Keratinocyte (primary cell): ENCODE measurements around the gene MEAF6. TPM values are rescaled to one million over a fixed set of nuclear protein-coding genes. Genes with fewer than 3 reads are reported as not detected.

ENCODE experiments used
- DNase-seq: peaks from one replicate; pipeline ENCODE4 v3.0.0-alpha.2; 2011; ENCODE audit warnings: low read depth, missing footprints, low spot score
- FAIRE-seq: peaks from 2 replicates; lab custom pipeline; 2011; peaks lifted over from hg19 to GRCh38; lab: Jason Lieb, UNC
- H2AFZ ChIP-seq: 2 replicates; pipeline ENCODE4 v1.6.0; 2012; ENCODE audit warnings: low read length, control low read depth, inconsistent platforms; ENCODE audit not compliant: control insufficient read depth
- H3K27ac ChIP-seq: 2 replicates; pipeline ENCODE4 v1.5.1; 2011; ENCODE audit warnings: low read length; ENCODE audit not compliant: control insufficient read depth, insufficient read depth
- H3K27me3 ChIP-seq: 3 replicates; pipeline ENCODE4 v1.6.0; 2011; ENCODE audit warnings: low read length; ENCODE audit not compliant: control insufficient read depth, insufficient read depth; ENCODE audit errors: extremely low read depth
- H3K36me3 ChIP-seq, 2 experiments: 2 replicates in 1 of 2; 3 replicates in 1 of 2; pipeline ENCODE4 v1.5.1; 2011; ENCODE audit warnings: low read length in 2 of 2, mild to moderate bottlenecking in 1 of 2; ENCODE audit not compliant: control insufficient read depth in 2 of 2, insufficient read depth in 2 of 2; ENCODE audit errors: extremely low read depth in 1 of 2
- H3K4me1 ChIP-seq: 3 replicates; pipeline ENCODE4 v1.5.1; 2011; ENCODE audit warnings: low read length; ENCODE audit not compliant: control insufficient read depth, insufficient read depth; ENCODE audit errors: extremely low read depth
- H3K4me2 ChIP-seq: 3 replicates; pipeline ENCODE4 v1.6.0; 2011; ENCODE audit warnings: low read depth, low read length; ENCODE audit not compliant: control insufficient read depth, insufficient read depth; ENCODE audit errors: extremely low read depth
- H3K4me3 ChIP-seq, 3 experiments: fragments of 200-600 bp in 1 of 3; sonication (generic) in 1 of 3; 2 replicates in 2 of 3; 3 replicates in 1 of 3; pipeline ENCODE4 v1.5.1; 2011 to 2016; ENCODE audit warnings: low read length in 3 of 3, mild to moderate bottlenecking in 3 of 3, control low read depth in 2 of 3, inconsistent platforms in 1 of 3, low read depth in 1 of 3, mixed read lengths in 1 of 3, mixed run types in 1 of 3, moderate library complexity in 1 of 3; ENCODE audit not compliant: control insufficient read depth in 2 of 3, insufficient read depth in 2 of 3; ENCODE audit errors: extremely low read depth in 1 of 3
- H3K79me2 ChIP-seq: 2 replicates; pipeline ENCODE4 v1.6.0; 2012; ENCODE audit warnings: low read length; ENCODE audit not compliant: control insufficient read depth, insufficient read depth
- H3K9ac ChIP-seq: 3 replicates; pipeline ENCODE4 v1.6.0; 2011; ENCODE audit warnings: low read length; ENCODE audit not compliant: control insufficient read depth, insufficient read depth; ENCODE audit errors: extremely low read depth
- H3K9me1 ChIP-seq: 3 replicates; pipeline ENCODE4 v1.6.0; 2011; ENCODE audit warnings: low read length; ENCODE audit not compliant: control insufficient read depth, insufficient read depth; ENCODE audit errors: extremely low read depth
- H3K9me3 ChIP-seq: 2 replicates; pipeline ENCODE4 v1.5.1; 2012; ENCODE audit warnings: low read depth, low read length; ENCODE audit not compliant: control insufficient read depth
- H4K20me1 ChIP-seq: 3 replicates; pipeline ENCODE4 v1.6.0; 2011; ENCODE audit warnings: low read length; ENCODE audit not compliant: control insufficient read depth, insufficient read depth; ENCODE audit errors: extremely low read depth
- EZH2 ChIP-seq: IDR thresholded peaks from one replicate; pipeline ENCODE4 v1.6.1; 2012; ENCODE audit warnings: inconsistent platforms, mild to moderate bottlenecking, low read length, moderate library complexity
- dilution Hi-C: fragments of 300-500 bp; cut with MboI; formaldehyde crosslinking; loops from one replicate; pipeline ENCODE4 v1.7.0; 2020; ENCODE audit warnings: low sequenced_read_pairs; ENCODE audit not compliant: extremely low pct_ligation_motif_present
- polyA plus RNA-seq, 5 experiments: library from polyadenylated mRNA; depleted of rRNA in 3 of 5; stranded (reverse) in 3 of 5; stranded (forward) in 1 of 5; unstranded in 1 of 5; fragments of >200 nt; gene quantifications; 1 replicate in 1 of 5; 2 replicates in 3 of 5; 3 replicates in 1 of 5; pipeline versions ENCODE4 v1.2.1 to v1.2.3, GENCODE V29; 2011 to 2012; ENCODE audit warnings: missing spikeins in 2 of 5, low read depth in 1 of 5, low replicate concordance in 1 of 5
- TF ChIP-seq, protein P1 (sequence below), 3 experiments: IDR thresholded peaks in 1 of 3; conservative IDR thresholded peaks in 1 of 3; optimal IDR thresholded peaks in 1 of 3; 2 replicates in 2 of 3; 3 replicates in 1 of 3; pipeline versions ENCODE3 to v1.5.1; 2011; ENCODE audit warnings: low read length in 3 of 3, mild to moderate bottlenecking in 3 of 3, moderate library complexity in 2 of 3, control low read depth in 1 of 3, inconsistent platforms in 1 of 3; ENCODE audit not compliant: insufficient read depth in 2 of 3; ENCODE audit errors: extremely low read depth in 1 of 3

Gene MEAF6
- polyA plus RNA-seq, 1 donor (not counting 4 experiments of a cell fraction or from before 2014, with no cell fraction given) = 51.9 TPM

DNA sequence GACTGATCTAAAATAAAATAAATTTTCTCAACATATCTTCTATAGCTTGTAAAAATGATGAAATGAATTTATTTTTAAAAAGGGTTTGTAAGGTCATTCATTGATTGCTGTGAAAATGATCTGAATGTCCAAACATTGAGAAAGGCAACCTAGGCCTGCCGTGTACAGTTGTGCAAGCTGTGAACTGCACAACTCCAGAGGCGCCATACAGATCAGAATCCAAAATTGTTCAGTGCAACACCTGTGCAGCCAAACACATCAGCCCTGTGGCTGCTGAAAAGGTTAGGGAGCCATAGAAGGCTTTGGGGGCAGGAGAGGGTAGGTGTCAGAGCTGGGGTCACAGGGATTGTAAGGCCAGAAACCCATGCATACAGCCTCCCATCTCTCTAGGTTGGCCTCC is 50.1 kb downstream of the MEAF6 start:
- no peak overlapping the region for H3K27ac ChIP-seq
- FAIRE-seq = no peak

DNA sequence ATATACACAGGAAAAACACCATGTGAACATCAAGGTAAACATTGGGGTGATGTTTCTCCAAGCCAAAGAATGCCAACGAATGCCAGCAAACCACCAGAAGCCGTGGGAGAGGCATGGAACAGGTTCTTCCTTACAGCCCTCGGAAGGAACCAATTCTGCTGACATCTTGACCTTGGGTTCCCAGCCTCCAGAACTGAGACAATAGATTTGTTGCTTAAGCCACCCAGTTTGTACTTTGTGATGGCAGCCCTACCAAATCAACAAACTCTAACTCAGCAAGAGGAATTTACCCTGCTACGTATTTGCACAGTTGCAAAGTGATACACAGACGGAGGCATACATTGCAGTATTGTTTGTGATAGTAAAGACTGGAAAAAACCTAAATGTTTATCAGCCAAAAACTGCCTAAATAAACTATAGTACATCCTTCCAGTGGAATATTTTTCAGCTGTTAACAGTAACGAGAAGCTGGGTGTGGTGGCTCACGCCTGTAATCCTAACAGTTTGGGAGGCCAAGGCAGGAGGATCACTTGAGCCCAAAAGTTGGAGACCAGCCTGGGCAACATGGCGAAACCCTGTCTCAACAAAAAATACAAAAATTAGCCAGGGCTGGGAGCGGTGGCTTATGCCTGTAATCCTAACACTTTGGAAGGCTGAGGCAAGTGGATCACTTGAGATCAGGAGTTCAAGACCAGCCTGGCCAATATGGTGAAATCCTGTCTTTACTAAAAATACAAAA is 52.7 kb downstream of the MEAF6 start:
- no peaks in the 10 kb centered on the region for H3K4me1 ChIP-seq
- no peak for FAIRE-seq
- H3K27me3 ChIP-seq = no peaks in the 10 kb centered on the region
- no peaks in the 10 kb centered on the region for H3K36me3 ChIP-seq
- H3K4me3 ChIP-seq = no peak overlapping the region
- dilution Hi-C loops = no loop called here
- no peak overlapping the region for H2AFZ ChIP-seq
- no peak overlapping the region for H3K9ac ChIP-seq
- no peaks in the 10 kb centered on the region for H4K20me1 ChIP-seq
- no peaks in the 10 kb centered on the region for H3K9me3 ChIP-seq
- no peaks in the 10 kb centered on the region for H3K79me2 ChIP-seq
- no peak overlapping the region for H3K4me2 ChIP-seq
- no peak for DNase-seq
- no peak for TF ChIP-seq EZH2
- TF ChIP-seq, protein P1, sequence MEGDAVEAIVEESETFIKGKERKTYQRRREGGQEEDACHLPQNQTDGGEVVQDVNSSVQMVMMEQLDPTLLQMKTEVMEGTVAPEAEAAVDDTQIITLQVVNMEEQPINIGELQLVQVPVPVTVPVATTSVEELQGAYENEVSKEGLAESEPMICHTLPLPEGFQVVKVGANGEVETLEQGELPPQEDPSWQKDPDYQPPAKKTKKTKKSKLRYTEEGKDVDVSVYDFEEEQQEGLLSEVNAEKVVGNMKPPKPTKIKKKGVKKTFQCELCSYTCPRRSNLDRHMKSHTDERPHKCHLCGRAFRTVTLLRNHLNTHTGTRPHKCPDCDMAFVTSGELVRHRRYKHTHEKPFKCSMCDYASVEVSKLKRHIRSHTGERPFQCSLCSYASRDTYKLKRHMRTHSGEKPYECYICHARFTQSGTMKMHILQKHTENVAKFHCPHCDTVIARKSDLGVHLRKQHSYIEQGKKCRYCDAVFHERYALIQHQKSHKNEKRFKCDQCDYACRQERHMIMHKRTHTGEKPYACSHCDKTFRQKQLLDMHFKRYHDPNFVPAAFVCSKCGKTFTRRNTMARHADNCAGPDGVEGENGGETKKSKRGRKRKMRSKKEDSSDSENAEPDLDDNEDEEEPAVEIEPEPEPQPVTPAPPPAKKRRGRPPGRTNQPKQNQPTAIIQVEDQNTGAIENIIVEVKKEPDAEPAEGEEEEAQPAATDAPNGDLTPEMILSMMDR (optimal IDR thresholded peaks at IDR 0.05 in 1 of 3, IDR thresholded peaks at IDR 0.05 in 1 of 3, conservative IDR thresholded peaks at IDR 0.05 in 1 of 3; ENCODE audit: extremely low read depth in 1 of 3, insufficient read depth in 2 of 3, low read length in 3 of 3) = no peak
- no peak overlapping the region for H3K27ac ChIP-seq
- no peaks in the 10 kb centered on the region for H3K9me1 ChIP-seq

More for the DNA sequence above, 50.1 kb downstream of the MEAF6 start:
- Histone ChIP-seq H3K4me2 (no peak overlapping the region), H3K4me3 (no peak overlapping the region), H3K79me2 (no peaks in the 10 kb centered on the region), H3K9me1 (no peaks in the 10 kb centered on the region), H2AFZ (no peak overlapping the region), H3K9ac (no peak overlapping the region), H3K4me1 (no peaks in the 10 kb centered on the region), H3K36me3 (no peaks in the 10 kb centered on the region), H4K20me1 (no peaks in the 10 kb centered on the region), H3K27me3 (no peaks in the 10 kb centered on the region), H3K9me3 (no peaks in the 10 kb centered on the region)
- TF ChIP-seq, protein P1 (optimal IDR thresholded peaks at IDR 0.05 in 1 of 3, IDR thresholded peaks at IDR 0.05 in 1 of 3, conservative IDR thresholded peaks at IDR 0.05 in 1 of 3; ENCODE audit: extremely low read depth in 1 of 3, insufficient read depth in 2 of 3, low read length in 3 of 3) = no peak
- TF ChIP-seq EZH2 = no peak
- DNase-seq = no peak
- dilution Hi-C loops = no loop called here
